HL-60 (cell line): ENCODE measurements around the gene MYO10.

Experiments
- DNase-seq, 2 experiments: peaks; one replicate each; pipeline ENCODE4 v3.0.0-alpha.2; 2010 to 2020; ENCODE audit warnings: low read depth in 1 of 2, low spot score in 1 of 2
- H3K27ac ChIP-seq: fragments of 250-450 bp; sonication (Bioruptor Pico); replicated peaks from 2 replicates; pipeline ENCODE4 v1.5.1; 2020; ENCODE audit warnings: mild to moderate bottlenecking, moderate library complexity
- H3K27me3 ChIP-seq: fragments of 250-450 bp; sonication (Bioruptor Pico); 2 replicates; pipeline ENCODE4 v1.5.1; 2021; ENCODE audit warnings: mild to moderate bottlenecking, moderate library complexity; ENCODE audit not compliant: insufficient read depth, poor library complexity, severe bottlenecking
- H3K4me3 ChIP-seq: replicated peaks from 2 replicates; pipeline ENCODE4 v1.5.1; 2011; ENCODE audit warnings: mild to moderate bottlenecking, control low read depth, low read length; ENCODE audit not compliant: insufficient read depth
- GABPA ChIP-seq: IDR thresholded peaks from 2 replicates; pipeline ENCODE4 v1.6.1; 2012; ENCODE audit warnings: low read depth
- POLR2AphosphoS5 ChIP-seq: IDR thresholded peaks from 2 replicates; pipeline ENCODE4 v1.6.1; 2012; ENCODE audit warnings: low read depth
- SPI1 ChIP-seq: IDR thresholded peaks from 2 replicates; pipeline ENCODE4 v1.6.1; 2012; ENCODE audit warnings: low read depth, mild to moderate bottlenecking, borderline replicate concordance
- TF ChIP-seq, protein P1 (sequence below): IDR thresholded peaks from one replicate; pipeline ENCODE4 v1.5.1; 2011; ENCODE audit warnings: low read length, control low read depth, inconsistent platforms; ENCODE audit not compliant: insufficient read depth
- TF ChIP-seq, protein P2 (sequence below): IDR thresholded peaks from 2 replicates; pipeline ENCODE4 v1.6.1; 2012; ENCODE audit warnings: low read depth; ENCODE audit not compliant: insufficient replicate concordance

Gene MYO10

DNA sequence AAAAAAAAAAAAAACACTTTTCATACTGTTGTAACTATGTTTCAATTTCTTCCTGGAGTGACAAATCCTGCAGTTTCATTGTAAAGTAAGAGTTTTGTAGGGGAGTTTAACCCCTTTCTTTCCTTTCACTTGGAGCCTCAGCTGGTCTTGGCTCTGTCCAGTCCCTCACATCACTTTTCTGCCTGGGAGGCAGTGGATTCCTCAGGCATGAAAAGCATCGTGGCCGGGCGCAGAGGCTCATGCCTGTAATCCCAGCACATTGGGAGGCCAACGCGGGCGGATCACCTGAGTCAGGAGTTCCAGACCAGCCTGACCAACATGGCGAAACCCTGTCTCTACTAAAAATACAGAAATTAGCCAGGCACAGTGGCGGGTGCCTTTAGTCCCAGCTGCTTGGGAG lies 45.6 kb upstream of the MYO10 start:
- no peak for DNase-seq
- H3K27ac ChIP-seq: no peak overlapping the region

DNA sequence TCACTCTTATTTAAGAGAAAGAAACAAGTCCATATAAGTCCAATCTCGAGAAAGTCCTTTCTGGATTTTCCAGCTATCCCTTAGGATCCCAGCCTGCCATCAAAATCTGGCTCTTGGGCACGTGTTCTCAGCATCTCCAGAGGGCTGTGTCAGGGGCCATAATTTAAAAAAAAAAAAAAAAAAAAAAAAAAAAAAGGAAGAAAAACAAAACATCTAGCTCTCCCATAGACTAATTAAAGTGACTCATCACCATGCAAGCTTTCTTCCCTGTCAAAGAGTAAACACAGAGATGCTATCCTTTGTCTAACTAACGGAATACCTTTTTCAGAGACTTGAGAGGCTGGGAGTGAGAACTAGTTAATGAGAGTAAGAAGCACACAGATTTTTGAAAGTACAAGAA lies 44.9 kb upstream of the MYO10 start:
- no peak for TF ChIP-seq POLR2AphosphoS5
- no peak for TF ChIP-seq SPI1
- TF ChIP-seq, protein P1, sequence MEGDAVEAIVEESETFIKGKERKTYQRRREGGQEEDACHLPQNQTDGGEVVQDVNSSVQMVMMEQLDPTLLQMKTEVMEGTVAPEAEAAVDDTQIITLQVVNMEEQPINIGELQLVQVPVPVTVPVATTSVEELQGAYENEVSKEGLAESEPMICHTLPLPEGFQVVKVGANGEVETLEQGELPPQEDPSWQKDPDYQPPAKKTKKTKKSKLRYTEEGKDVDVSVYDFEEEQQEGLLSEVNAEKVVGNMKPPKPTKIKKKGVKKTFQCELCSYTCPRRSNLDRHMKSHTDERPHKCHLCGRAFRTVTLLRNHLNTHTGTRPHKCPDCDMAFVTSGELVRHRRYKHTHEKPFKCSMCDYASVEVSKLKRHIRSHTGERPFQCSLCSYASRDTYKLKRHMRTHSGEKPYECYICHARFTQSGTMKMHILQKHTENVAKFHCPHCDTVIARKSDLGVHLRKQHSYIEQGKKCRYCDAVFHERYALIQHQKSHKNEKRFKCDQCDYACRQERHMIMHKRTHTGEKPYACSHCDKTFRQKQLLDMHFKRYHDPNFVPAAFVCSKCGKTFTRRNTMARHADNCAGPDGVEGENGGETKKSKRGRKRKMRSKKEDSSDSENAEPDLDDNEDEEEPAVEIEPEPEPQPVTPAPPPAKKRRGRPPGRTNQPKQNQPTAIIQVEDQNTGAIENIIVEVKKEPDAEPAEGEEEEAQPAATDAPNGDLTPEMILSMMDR: no peak
- TF ChIP-seq, protein P2, sequence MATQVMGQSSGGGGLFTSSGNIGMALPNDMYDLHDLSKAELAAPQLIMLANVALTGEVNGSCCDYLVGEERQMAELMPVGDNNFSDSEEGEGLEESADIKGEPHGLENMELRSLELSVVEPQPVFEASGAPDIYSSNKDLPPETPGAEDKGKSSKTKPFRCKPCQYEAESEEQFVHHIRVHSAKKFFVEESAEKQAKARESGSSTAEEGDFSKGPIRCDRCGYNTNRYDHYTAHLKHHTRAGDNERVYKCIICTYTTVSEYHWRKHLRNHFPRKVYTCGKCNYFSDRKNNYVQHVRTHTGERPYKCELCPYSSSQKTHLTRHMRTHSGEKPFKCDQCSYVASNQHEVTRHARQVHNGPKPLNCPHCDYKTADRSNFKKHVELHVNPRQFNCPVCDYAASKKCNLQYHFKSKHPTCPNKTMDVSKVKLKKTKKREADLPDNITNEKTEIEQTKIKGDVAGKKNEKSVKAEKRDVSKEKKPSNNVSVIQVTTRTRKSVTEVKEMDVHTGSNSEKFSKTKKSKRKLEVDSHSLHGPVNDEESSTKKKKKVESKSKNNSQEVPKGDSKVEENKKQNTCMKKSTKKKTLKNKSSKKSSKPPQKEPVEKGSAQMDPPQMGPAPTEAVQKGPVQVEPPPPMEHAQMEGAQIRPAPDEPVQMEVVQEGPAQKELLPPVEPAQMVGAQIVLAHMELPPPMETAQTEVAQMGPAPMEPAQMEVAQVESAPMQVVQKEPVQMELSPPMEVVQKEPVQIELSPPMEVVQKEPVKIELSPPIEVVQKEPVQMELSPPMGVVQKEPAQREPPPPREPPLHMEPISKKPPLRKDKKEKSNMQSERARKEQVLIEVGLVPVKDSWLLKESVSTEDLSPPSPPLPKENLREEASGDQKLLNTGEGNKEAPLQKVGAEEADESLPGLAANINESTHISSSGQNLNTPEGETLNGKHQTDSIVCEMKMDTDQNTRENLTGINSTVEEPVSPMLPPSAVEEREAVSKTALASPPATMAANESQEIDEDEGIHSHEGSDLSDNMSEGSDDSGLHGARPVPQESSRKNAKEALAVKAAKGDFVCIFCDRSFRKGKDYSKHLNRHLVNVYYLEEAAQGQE: no peak
- TF ChIP-seq GABPA: no peak
- no peak for DNase-seq
- peaks cover 3% of the 10 kb centered on the region for H3K27me3 ChIP-seq
- H3K27ac ChIP-seq: no peak overlapping the region
- no peak overlapping the region for H3K4me3 ChIP-seq

More for the DNA sequence above, 45.6 kb upstream of the MYO10 start:
- no peak for TF ChIP-seq POLR2AphosphoS5
- TF ChIP-seq, protein P1: no peak
- TF ChIP-seq, protein P2: no peak
- TF ChIP-seq GABPA: no peak
- TF ChIP-seq SPI1: no peak
- Histone ChIP-seq H3K4me3 (no peak overlapping the region), H3K27me3 (peaks cover 3% of the 10 kb centered on the region)

DNA sequence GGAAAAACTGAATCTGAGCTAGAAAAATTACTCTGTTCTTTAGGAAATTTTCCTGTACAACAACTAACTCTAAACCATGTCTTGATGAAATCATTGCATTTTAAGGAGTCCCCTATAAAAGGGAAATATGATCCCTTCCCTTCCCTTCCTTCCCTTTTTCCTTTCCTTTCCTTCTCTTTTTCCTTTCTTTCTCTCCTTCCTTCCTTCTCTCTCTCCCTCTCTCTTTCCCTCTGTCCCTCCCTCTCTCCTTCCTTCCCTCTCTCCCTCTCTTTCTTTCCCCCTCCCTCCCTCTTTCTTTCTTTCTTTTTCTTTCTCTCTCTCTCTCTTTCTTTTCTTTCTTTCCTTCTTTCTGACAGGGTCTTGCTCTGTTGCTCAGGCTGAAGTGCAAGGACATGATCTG lies 42.2 kb upstream of the MYO10 start:
- H3K27ac ChIP-seq: no peak overlapping the region
- no peak for DNase-seq
- peaks cover 3% of the 10 kb centered on the region for H3K27me3 ChIP-seq
- TF ChIP-seq, protein P2: no peak
- TF ChIP-seq POLR2AphosphoS5 (no peak), GABPA (no peak), SPI1 (no peak)
- TF ChIP-seq, protein P1: no peak
- H3K4me3 ChIP-seq: no peak overlapping the region
